ENCODE measurements around the gene BLOC1S3.

BLOC1S3 gene

GRCh38 chr19:45144431-45145269 lies 33.9 kb upstream of the BLOC1S3 start:
- H3K4ac ChIP-seq (ENCODE audit: low read depth, low read length) = no peak overlapping the region
- H2BK15ac ChIP-seq (replicated peaks; ENCODE audit: low read depth) = no peak overlapping the region
- no peak overlapping the region for H3K56ac ChIP-seq (ENCODE audit: low read length)
- H4K5ac ChIP-seq (ENCODE audit: low read length) = no peak overlapping the region
- no peaks in the 10 kb centered on the region for H3K79me2 ChIP-seq (ENCODE audit: control insufficient read depth, insufficient read depth, low read length)
- no peak overlapping the region for H2BK5ac ChIP-seq (ENCODE audit: low read length)
- no peaks in the 10 kb centered on the region for H3K27me3 ChIP-seq (ENCODE audit: insufficient read depth, low read length, poor library complexity)
- peaks cover 1% of the 10 kb centered on the region for H3K36me3 ChIP-seq (ENCODE audit: control insufficient read depth, insufficient read depth, low read length)
- no peak overlapping the region for H4K8ac ChIP-seq (ENCODE audit: low read depth, low read length)
- H3K27ac ChIP-seq (ENCODE audit: low read depth, low read length) = no peak overlapping the region
- H2AK5ac ChIP-seq (ENCODE audit: low read length) = no peak overlapping the region
- DNase-seq = no peak
- H2BK120ac ChIP-seq (ENCODE audit: low read depth, low read length) = no peak overlapping the region
- H3K23ac ChIP-seq (ENCODE audit: low read length) = no peak overlapping the region
- no peak overlapping the region for H3K4me2 ChIP-seq (ENCODE audit: low read length)
- no peaks in the 10 kb centered on the region for H3K79me1 ChIP-seq (ENCODE audit: low read length)
- no peak overlapping the region for H3K4me3 ChIP-seq (ENCODE audit: low read length)
- H3K9ac ChIP-seq (ENCODE audit: low read length) = no peak overlapping the region
- H3K18ac ChIP-seq (ENCODE audit: low read length) = no peak overlapping the region
- WGBS (ENCODE audit: extremely low coverage, insufficient coverage, low lambda C conversion rate) = no CpG with 5 or more reads among the region's 53 CpGs
- no peaks in the 10 kb centered on the region for H3K4me1 ChIP-seq (ENCODE audit: control insufficient read depth, low read depth, low read length)

- Histone ChIP-seq H3K4me2 (ENCODE audit: low read length) (no peak overlapping the region), H3K27ac (ENCODE audit: low read depth, low read length) (no peak overlapping the region), H3K56ac (ENCODE audit: low read length) (no peak overlapping the region), H3K4ac (ENCODE audit: low read depth, low read length) (no peak overlapping the region), H3K23ac (ENCODE audit: low read length) (no peak overlapping the region), H2BK15ac (replicated peaks; ENCODE audit: low read depth) (no peak overlapping the region), H2BK120ac (ENCODE audit: low read depth, low read length) (no peak overlapping the region), H3K4me1 (ENCODE audit: control insufficient read depth, low read depth, low read length) (no peaks in the 10 kb centered on the region), H2BK5ac (ENCODE audit: low read length) (no peak overlapping the region), H3K36me3 (ENCODE audit: control insufficient read depth, insufficient read depth, low read length) (peaks cover 1% of the 10 kb centered on the region), H3K79me1 (ENCODE audit: low read length) (no peaks in the 10 kb centered on the region), H2AK5ac (ENCODE audit: low read length) (no peak overlapping the region), H4K5ac (ENCODE audit: low read length) (no peak overlapping the region), H3K79me2 (ENCODE audit: control insufficient read depth, insufficient read depth, low read length) (no peaks in the 10 kb centered on the region), H3K18ac (ENCODE audit: low read length) (no peak overlapping the region), H3K27me3 (ENCODE audit: insufficient read depth, low read length, poor library complexity) (no peaks in the 10 kb centered on the region), H3K9ac (ENCODE audit: low read length) (no peak overlapping the region), H4K8ac (ENCODE audit: low read depth, low read length) (no peak overlapping the region), H3K4me3 (ENCODE audit: low read length) (no peak overlapping the region)
- WGBS (ENCODE audit: extremely low coverage, insufficient coverage, low lambda C conversion rate) = no CpG with 5 or more reads among the region's 54 CpGs
- no peak for DNase-seq
Observed at GRCh38 chr19:45145270-45146189, 33.1 kb upstream of the BLOC1S3 start.

GRCh38 chr19:45146251-45146650 lies 32.3 kb upstream of the BLOC1S3 start:
- H3K27me3 ChIP-seq (ENCODE audit: insufficient read depth, low read length, poor library complexity) = no peaks in the 10 kb centered on the region
- no peak overlapping the region for H3K4me2 ChIP-seq (ENCODE audit: low read length)
- no peak overlapping the region for H4K8ac ChIP-seq (ENCODE audit: low read depth, low read length)
- H3K23ac ChIP-seq (ENCODE audit: low read length) = no peak overlapping the region
- no peak overlapping the region for H2BK120ac ChIP-seq (ENCODE audit: low read depth, low read length)
- H2AK5ac ChIP-seq (ENCODE audit: low read length) = no peak overlapping the region
- H4K5ac ChIP-seq (ENCODE audit: low read length) = no peak overlapping the region
- no peak overlapping the region for H3K4ac ChIP-seq (ENCODE audit: low read depth, low read length)
- peaks cover 1% of the 10 kb centered on the region for H3K36me3 ChIP-seq (ENCODE audit: control insufficient read depth, insufficient read depth, low read length)
- H2BK5ac ChIP-seq (ENCODE audit: low read length) = no peak overlapping the region
- no CpG with 5 or more reads among the region's 13 CpGs for WGBS (ENCODE audit: extremely low coverage, insufficient coverage, low lambda C conversion rate)
- H2BK15ac ChIP-seq (replicated peaks; ENCODE audit: low read depth) = no peak overlapping the region
- no peak overlapping the region for H3K9ac ChIP-seq (ENCODE audit: low read length)
- no peaks in the 10 kb centered on the region for H3K79me1 ChIP-seq (ENCODE audit: low read length)
- H3K4me3 ChIP-seq (ENCODE audit: low read length) = no peak overlapping the region
- H3K79me2 ChIP-seq (ENCODE audit: control insufficient read depth, insufficient read depth, low read length) = no peaks in the 10 kb centered on the region
- no peak overlapping the region for H3K18ac ChIP-seq (ENCODE audit: low read length)
- H3K56ac ChIP-seq (ENCODE audit: low read length) = no peak overlapping the region
- H3K4me1 ChIP-seq (ENCODE audit: control insufficient read depth, low read depth, low read length) = no peaks in the 10 kb centered on the region
- H3K27ac ChIP-seq (ENCODE audit: low read depth, low read length) = no peak overlapping the region
- DNase-seq = no peak

GRCh38 chr19:45146741-45147205 lies 31.8 kb upstream of the BLOC1S3 start:
- Histone ChIP-seq H3K36me3 (ENCODE audit: control insufficient read depth, insufficient read depth, low read length) (peaks cover 1% of the 10 kb centered on the region), H2BK120ac (ENCODE audit: low read depth, low read length) (no peak overlapping the region), H4K5ac (ENCODE audit: low read length) (no peak overlapping the region), H3K56ac (ENCODE audit: low read length) (no peak overlapping the region), H3K18ac (ENCODE audit: low read length) (no peak overlapping the region), H3K9ac (ENCODE audit: low read length) (no peak overlapping the region), H3K79me1 (ENCODE audit: low read length) (no peaks in the 10 kb centered on the region), H3K4me2 (ENCODE audit: low read length) (no peak overlapping the region), H3K79me2 (ENCODE audit: control insufficient read depth, insufficient read depth, low read length) (no peaks in the 10 kb centered on the region), H4K8ac (ENCODE audit: low read depth, low read length) (no peak overlapping the region), H3K27me3 (ENCODE audit: insufficient read depth, low read length, poor library complexity) (no peaks in the 10 kb centered on the region), H3K4ac (ENCODE audit: low read depth, low read length) (no peak overlapping the region), H3K27ac (ENCODE audit: low read depth, low read length) (no peak overlapping the region), H2BK5ac (ENCODE audit: low read length) (no peak overlapping the region), H2AK5ac (ENCODE audit: low read length) (no peak overlapping the region), H3K23ac (ENCODE audit: low read length) (no peak overlapping the region), H3K4me3 (ENCODE audit: low read length) (no peak overlapping the region), H3K4me1 (ENCODE audit: control insufficient read depth, low read depth, low read length) (no peaks in the 10 kb centered on the region), H2BK15ac (replicated peaks; ENCODE audit: low read depth) (no peak overlapping the region)
- no peak for DNase-seq
- no CpG with 5 or more reads among the region's 18 CpGs for WGBS (ENCODE audit: extremely low coverage, insufficient coverage, low lambda C conversion rate)

GRCh38 chr19:45147835-45148676 lies 30.5 kb upstream of the BLOC1S3 start:
- no peaks in the 10 kb centered on the region for H3K79me1 ChIP-seq (ENCODE audit: low read length)
- H4K5ac ChIP-seq (ENCODE audit: low read length) = no peak overlapping the region
- no peak overlapping the region for H3K27ac ChIP-seq (ENCODE audit: low read depth, low read length)
- H3K4me3 ChIP-seq (ENCODE audit: low read length) = no peak overlapping the region
- H3K18ac ChIP-seq (ENCODE audit: low read length) = no peak overlapping the region
- no peak overlapping the region for H3K56ac ChIP-seq (ENCODE audit: low read length)
- no peak overlapping the region for H2BK15ac ChIP-seq (replicated peaks; ENCODE audit: low read depth)
- H3K36me3 ChIP-seq (ENCODE audit: control insufficient read depth, insufficient read depth, low read length) = peaks cover under 1% of the 10 kb centered on the region
- H3K4me1 ChIP-seq (ENCODE audit: control insufficient read depth, low read depth, low read length) = no peaks in the 10 kb centered on the region
- no peak overlapping the region for H3K9ac ChIP-seq (ENCODE audit: low read length)
- H2BK120ac ChIP-seq (ENCODE audit: low read depth, low read length) = no peak overlapping the region
- no peak overlapping the region for H2BK5ac ChIP-seq (ENCODE audit: low read length)
- no peak overlapping the region for H3K23ac ChIP-seq (ENCODE audit: low read length)
- H3K4ac ChIP-seq (ENCODE audit: low read depth, low read length) = no peak overlapping the region
- no peak overlapping the region for H3K4me2 ChIP-seq (ENCODE audit: low read length)
- no peak overlapping the region for H2AK5ac ChIP-seq (ENCODE audit: low read length)
- H4K8ac ChIP-seq (ENCODE audit: low read depth, low read length) = no peak overlapping the region
- H3K79me2 ChIP-seq (ENCODE audit: control insufficient read depth, insufficient read depth, low read length) = no peaks in the 10 kb centered on the region
- no CpG with 5 or more reads among the region's 18 CpGs for WGBS (ENCODE audit: extremely low coverage, insufficient coverage, low lambda C conversion rate)
- no peaks in the 10 kb centered on the region for H3K27me3 ChIP-seq (ENCODE audit: insufficient read depth, low read length, poor library complexity)
- peak; percentile 63 for DNase-seq

Measured in mesendoderm (in vitro differentiated cells).